T-helper 1 cell (primary cell): Measurements from ENCODE around the gene PTPRN2.
"Not testable (repeated sequence)": the region's sequence is repeated elsewhere in the genome, so short reads cannot be mapped to it uniquely, and the experiment has no call there.

Source experiments
- DNase-seq, 5 donors: peaks; one replicate each; pipeline ENCODE4 v3.0.0-alpha.2; 2012 to 2020

PTPRN2 gene

GRCh38 chr7:157847756-157848487, 739.7 kb downstream of the PTPRN2 start:
- DNase-seq = not testable (repeated sequence)

GRCh38 chr7:157846746-157847145, 740.9 kb downstream of the PTPRN2 start:
- not testable (repeated sequence) for DNase-seq

GRCh38 chr7:157846271-157846670, 741.4 kb downstream of the PTPRN2 start:
- DNase-seq = no peak

GRCh38 chr7:157845203-157845835, 742.3 kb downstream of the PTPRN2 start:
- DNase-seq = no peak

- DNase-seq = no peak
Observed at GRCh38 chr7:157844611-157845010, 743.0 kb downstream of the PTPRN2 start.

GRCh38 chr7:157844141-157844540, 743.5 kb downstream of the PTPRN2 start:
- DNase-seq = no peak

- DNase-seq = no peak
Observed at GRCh38 chr7:157843336-157844140, 744.1 kb downstream of the PTPRN2 start.

- no peak for DNase-seq
Observed at GRCh38 chr7:157841773-157842370, 745.8 kb downstream of the PTPRN2 start.

GRCh38 chr7:157840914-157841772, 746.5 kb downstream of the PTPRN2 start:
- DNase-seq = no peak

- DNase-seq = no peak
Observed at GRCh38 chr7:157840174-157840913, 747.3 kb downstream of the PTPRN2 start.

GRCh38 chr7:157839672-157840167, 747.9 kb downstream of the PTPRN2 start:
- no peak for DNase-seq

- no peak for DNase-seq
Observed at GRCh38 chr7:157839226-157839625, 748.4 kb downstream of the PTPRN2 start.

GRCh38 chr7:157837561-157837960, 750.1 kb downstream of the PTPRN2 start:
- no peak for DNase-seq

- no peak for DNase-seq
Observed at GRCh38 chr7:157837047-157837446, 750.6 kb downstream of the PTPRN2 start.

- DNase-seq = no peak
Observed at GRCh38 chr7:157834501-157835163, 753.0 kb downstream of the PTPRN2 start.

- DNase-seq = no peak
Observed at GRCh38 chr7:157832866-157833607, 754.6 kb downstream of the PTPRN2 start.

GRCh38 chr7:157832421-157832820, 755.2 kb downstream of the PTPRN2 start:
- no peak for DNase-seq

GRCh38 chr7:157832006-157832405, 755.6 kb downstream of the PTPRN2 start:
- no peak for DNase-seq

GRCh38 chr7:157831143-157831905, 756.3 kb downstream of the PTPRN2 start:
- no peak for DNase-seq
